SK-N-SH (cell line): ENCODE results near the gene SRP19. TPM values are rescaled to one million over a fixed set of nuclear protein-coding genes. Genes with fewer than 3 reads are reported as not detected.

ENCODE experiments used
- CTCF ChIA-PET: fragments of 300-600, 350-600 bp; formaldehyde crosslinking; extraction: SDS; loops from one replicate; lab custom pipeline; 2021; lab: Yijun Ruan, JAX
- POLR2A ChIA-PET: fragments of 350-600 bp; sonication (Branson Sonifier 250); formaldehyde crosslinking; extraction: SDS; loops from one replicate; lab custom pipeline; 2020; ENCODE audit warnings: antibody characterized with exemption, inconsistent platforms; lab: Yijun Ruan, JAX
- DNase-seq: peaks from one replicate; pipeline ENCODE4 v3.0.0; 2012
- H2AFZ ChIP-seq: fragments of 200-600 bp; sonication (generic); 2 replicates; pipeline ENCODE4 v1.8.1; 2016; ENCODE audit warnings: antibody characterized with exemption, mild to moderate bottlenecking, low read depth
- H3F3A ChIP-seq: fragments of 200-600 bp; sonication (generic); replicated peaks from 2 replicates; pipeline ENCODE3; 2016; ENCODE audit warnings: antibody characterized with exemption, mild to moderate bottlenecking; ENCODE audit not compliant: insufficient read depth
- H3K27ac ChIP-seq, 2 experiments: fragments of 200-500 bp in 1 of 2; fragments of 200-600 bp in 1 of 2; sonication (Bioruptor generic) in 1 of 2; sonication (generic), shearing (Covaris generic) in 1 of 2; 2 replicates each; pipeline versions ENCODE4 v1.5.1 to v1.6.1; 2014 to 2016; ENCODE audit warnings: low read depth in 2 of 2, inconsistent platforms in 1 of 2, low read length in 1 of 2, mild to moderate bottlenecking in 1 of 2, mixed read lengths in 1 of 2
- H3K27me3 ChIP-seq: fragments of 200-600 bp; sonication (generic), shearing (Covaris generic); 2 replicates; pipeline ENCODE4 v1.6.1; 2016; ENCODE audit warnings: mixed run types; ENCODE audit not compliant: insufficient read depth
- H3K36me3 ChIP-seq, 2 experiments: fragments of 200-500 bp in 1 of 2; fragments of 200-600 bp in 1 of 2; sonication (Bioruptor generic) in 1 of 2; sonication (generic) in 1 of 2; replicated peaks in 1 of 2; 2 replicates each; pipeline versions ENCODE3 to v1.5.1; 2014 to 2016; ENCODE audit warnings: low read length in 1 of 2, mild to moderate bottlenecking in 1 of 2; ENCODE audit not compliant: insufficient read depth in 2 of 2, control insufficient read depth in 1 of 2
- H3K4me1 ChIP-seq, 2 experiments: fragments of 200-500 bp in 1 of 2; fragments of 200-600 bp in 1 of 2; sonication (Bioruptor generic) in 1 of 2; sonication (generic), shearing (Covaris generic) in 1 of 2; 2 replicates each; pipeline versions ENCODE4 v1.5.1 to v1.6.1; 2014 to 2016; ENCODE audit warnings: low read depth in 1 of 2, low read length in 1 of 2, mixed run types in 1 of 2; ENCODE audit not compliant: insufficient read depth in 2 of 2, control insufficient read depth in 1 of 2
- H3K4me2 ChIP-seq: fragments of 200-600 bp; sonication (generic), shearing (Covaris generic); 2 replicates; pipeline ENCODE4 v1.6.1; 2017; ENCODE audit warnings: mixed run types
- H3K4me3 ChIP-seq, 2 experiments: fragments of 200-500 bp in 1 of 2; fragments of 200-600 bp in 1 of 2; sonication (Bioruptor generic) in 1 of 2; sonication (generic), shearing (Covaris generic) in 1 of 2; 2 replicates each; pipeline versions ENCODE4 v1.5.1 to v1.8.1; 2014 to 2016; ENCODE audit warnings: low read depth in 2 of 2, inconsistent platforms in 1 of 2, low read length in 1 of 2, mild to moderate bottlenecking in 1 of 2, mixed read lengths in 1 of 2, moderate library complexity in 1 of 2
- H3K79me2 ChIP-seq: fragments of 200-600 bp; sonication (generic); 2 replicates; pipeline ENCODE4 v1.8.1; 2017; ENCODE audit warnings: mild to moderate bottlenecking; ENCODE audit not compliant: insufficient read depth
- H3K9ac ChIP-seq: fragments of 200-600 bp; sonication (generic); 2 replicates; pipeline ENCODE4 v1.6.1; 2017; ENCODE audit warnings: mixed run types
- H3K9me2 ChIP-seq: fragments of 200-600 bp; sonication (generic); 2 replicates; pipeline ENCODE4 v1.6.1; 2017; ENCODE audit warnings: mixed run types
- H3K9me3 ChIP-seq: fragments of 200-600 bp; sonication (generic); 2 replicates; pipeline ENCODE4 v1.6.1; 2017; ENCODE audit warnings: mixed run types, mild to moderate bottlenecking, moderate library complexity
- H4K20me1 ChIP-seq: fragments of 200-600 bp; sonication (generic); 2 replicates; pipeline ENCODE4 v1.6.1; 2017; ENCODE audit warnings: mild to moderate bottlenecking, mixed run types; ENCODE audit not compliant: insufficient read depth
- CHD2 ChIP-seq: fragments of 150-350 bp; IDR thresholded peaks from 2 replicates; pipeline ENCODE4 v1.6.1; 2018; ENCODE audit warnings: low read length; ENCODE audit not compliant: partially characterized antibody
- CTCF ChIP-seq: fragments of 200-600 bp; sonication (generic); IDR thresholded peaks from 2 replicates; pipeline ENCODE4 v1.6.1; 2017; ENCODE audit warnings: antibody characterized with exemption, mild to moderate bottlenecking, moderate library complexity
- ELF1 ChIP-seq: IDR thresholded peaks from 2 replicates; pipeline ENCODE4 v1.4.0; 2012
- EZH2phosphoT487 ChIP-seq: fragments of 200-600 bp; sonication (generic); IDR thresholded peaks from 2 replicates; pipeline ENCODE4 v1.6.1; 2017; ENCODE audit warnings: low read depth, mixed run types, mild to moderate bottlenecking, antibody characterized with exemption, moderate library complexity, borderline replicate concordance
- FOXM1 ChIP-seq: IDR thresholded peaks from 2 replicates; pipeline ENCODE4 v1.4.0; 2012; ENCODE audit warnings: low read depth, mild to moderate bottlenecking
- MAX ChIP-seq: IDR thresholded peaks from 2 replicates; pipeline ENCODE4 v1.4.0; 2012; ENCODE audit warnings: low read depth
- MXI1 ChIP-seq: IDR thresholded peaks from 2 replicates; pipeline ENCODE4 v1.6.1; 2012; ENCODE audit warnings: mild to moderate bottlenecking, low read depth, low read length, improper control_type of control experiment
- NFIC ChIP-seq: IDR thresholded peaks from 2 replicates; pipeline ENCODE4 v1.4.0; 2012; ENCODE audit warnings: borderline replicate concordance
- NRF1 ChIP-seq: IDR thresholded peaks from 2 replicates; pipeline ENCODE4 v1.6.1; 2012; ENCODE audit warnings: low read depth, mild to moderate bottlenecking, low read length
- POLR2AphosphoS5 ChIP-seq: IDR thresholded peaks from 2 replicates; pipeline ENCODE4 v1.6.1; 2012; ENCODE audit warnings: low read depth, low read length
- RCOR1 ChIP-seq: fragments of 150-350 bp; IDR thresholded peaks from 2 replicates; pipeline ENCODE4 v1.6.1; 2017; ENCODE audit warnings: antibody characterized with exemption, low read length
- SMC3 ChIP-seq: IDR thresholded peaks from 2 replicates; pipeline ENCODE4 v1.6.1; 2012; ENCODE audit warnings: low read depth, low read length, improper control_type of control experiment
- TAF1 ChIP-seq: IDR thresholded peaks from 2 replicates; pipeline ENCODE4 v1.6.1; 2012; ENCODE audit warnings: low read depth, mild to moderate bottlenecking, low read length, moderate library complexity, borderline replicate concordance
- TCF12 ChIP-seq: IDR thresholded peaks from 2 replicates; pipeline ENCODE4 v1.4.0; 2012
- TEAD4 ChIP-seq: IDR thresholded peaks from 2 replicates; pipeline ENCODE4 v1.4.0; 2012; ENCODE audit warnings: mild to moderate bottlenecking, borderline replicate concordance; ENCODE audit not compliant: insufficient read depth
- USF2 ChIP-seq: fragments of 150-350 bp; IDR thresholded peaks from 2 replicates; pipeline ENCODE4 v1.6.1; 2017; ENCODE audit warnings: antibody characterized with exemption, low read length, low read depth, borderline replicate concordance
- ZBTB33 ChIP-seq: IDR thresholded peaks from 2 replicates; pipeline ENCODE4 v1.4.0; 2012; ENCODE audit warnings: low read depth, borderline replicate concordance
- WGBS: methylation state at CpG from one replicate; pipeline ENCODE4 v1.1.6; 2017; ENCODE audit warnings: low lambda C conversion rate; 5-methylcytosine and 5-hydroxymethylcytosine counted together
- polyA plus RNA-seq, 3 experiments: library from polyadenylated mRNA; depleted of rRNA; stranded (reverse); fragments of >200 nt; gene quantifications; 2 replicates each; pipeline ENCODE4 v1.2.3, GENCODE V29; 2012

Gene SRP19
- polyA plus RNA-seq, 1 of the 3 experiments (the other 2 are of a cell fraction) = 46.4 TPM

- Histone ChIP-seq H3K9me3 (no peaks in the 10 kb centered on the region), H3K4me3 (no peak overlapping the region), H3K9ac (no peak overlapping the region), H3K27ac (no peak overlapping the region), H3K4me2 (no peak overlapping the region), H3K36me3 (peaks cover 4 to 8% of the 10 kb centered on the region in 2 experiments), H3K4me1 (peaks cover 0 to 2% of the 10 kb centered on the region in 2 experiments; a peak in 2 of 4 replicates), H3K9me2 (no peaks in the 10 kb centered on the region), H3K27me3 (no peaks in the 10 kb centered on the region), H2AFZ (no peak overlapping the region), H3K79me2 (no peaks in the 10 kb centered on the region), H4K20me1 (no peaks in the 10 kb centered on the region), H3F3A (peaks cover 16% of the 10 kb centered on the region)
- CTCF ChIA-PET = no interaction called here
- POLR2A ChIA-PET = no interaction called here
- WGBS = 100% methylated on average over 1 of the region's 1 CpG
- DNase-seq = no peak
- TF ChIP-seq ELF1 (no peak), TEAD4 (no peak), NRF1 (no peak), RCOR1 (no peak), CHD2 (no peak), NFIC (no peak), MAX (no peak), MXI1 (no peak), USF2 (no peak), SMC3 (no peak), ZBTB33 (no peak), TCF12 (no peak), CTCF (no peak), POLR2AphosphoS5 (no peak), TAF1 (no peak), FOXM1 (no peak), EZH2phosphoT487 (no peak)
- TF ChIP-seq, all 33 proteins: peak for 0
These were observed 16.6 kb upstream of the SRP19 start for GRCh38 chr5:112844489-112844888.
